KOPT-K1 (cell line): Measurements from ENCODE around the gene NTM.

Experiments used
- H3K27ac ChIP-seq: fragments of 200-600 bp; sonication (generic); 2 replicates; pipeline ENCODE4 v1.5.1; 2016; ENCODE audit warnings: antibody characterized with exemption, mild to moderate bottlenecking, low read depth, low read length; ENCODE audit not compliant: poor library complexity, severe bottlenecking
- H3K36me3 ChIP-seq: fragments of 200-600 bp; sonication (generic); 2 replicates; pipeline ENCODE4 v1.5.1; 2017; ENCODE audit warnings: antibody characterized with exemption, mild to moderate bottlenecking, low read length, moderate library complexity; ENCODE audit not compliant: insufficient read depth
- H3K9me3 ChIP-seq: fragments of 200-600 bp; sonication (generic); 2 replicates; pipeline ENCODE4 v1.5.1; 2017; ENCODE audit warnings: antibody characterized with exemption, low read length, mild to moderate bottlenecking; ENCODE audit not compliant: insufficient read depth, poor library complexity, severe bottlenecking

The NTM gene

DNA sequence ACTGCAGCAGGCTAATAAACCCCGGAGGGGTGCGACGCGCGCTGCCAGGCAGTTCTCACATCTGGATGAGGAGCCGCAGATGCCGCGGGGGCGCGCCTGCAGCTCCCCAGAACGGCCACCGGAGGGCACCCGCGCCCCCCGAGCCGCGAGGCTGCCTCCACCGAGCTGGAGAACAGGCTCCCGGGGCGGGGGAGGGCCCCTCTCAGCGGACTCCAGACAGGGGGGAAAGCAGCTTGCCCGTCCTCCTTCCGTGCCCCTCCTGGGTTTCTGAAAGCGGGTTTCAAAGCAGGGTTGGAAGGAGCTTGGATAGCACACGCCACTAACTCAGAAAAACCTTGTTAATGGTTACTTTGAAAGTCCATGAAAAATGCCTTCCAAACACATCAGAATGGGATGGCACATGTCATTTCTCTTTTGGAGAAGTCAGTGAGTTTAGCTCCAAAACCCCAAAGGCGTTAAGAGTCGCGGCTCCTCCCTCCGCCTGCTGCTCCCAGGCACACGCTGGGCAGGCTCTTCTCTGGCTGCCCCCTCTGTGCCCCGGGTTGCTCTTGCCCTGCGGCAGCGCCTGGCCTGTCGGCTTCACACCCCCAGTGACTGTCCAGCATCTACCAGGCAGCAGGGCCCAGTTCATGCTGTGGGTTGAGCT, 317.8 kb downstream of the NTM start:
- Histone ChIP-seq H3K27ac (no peak overlapping the region), H3K9me3 (no peaks in the 10 kb centered on the region), H3K36me3 (no peaks in the 10 kb centered on the region)

DNA sequence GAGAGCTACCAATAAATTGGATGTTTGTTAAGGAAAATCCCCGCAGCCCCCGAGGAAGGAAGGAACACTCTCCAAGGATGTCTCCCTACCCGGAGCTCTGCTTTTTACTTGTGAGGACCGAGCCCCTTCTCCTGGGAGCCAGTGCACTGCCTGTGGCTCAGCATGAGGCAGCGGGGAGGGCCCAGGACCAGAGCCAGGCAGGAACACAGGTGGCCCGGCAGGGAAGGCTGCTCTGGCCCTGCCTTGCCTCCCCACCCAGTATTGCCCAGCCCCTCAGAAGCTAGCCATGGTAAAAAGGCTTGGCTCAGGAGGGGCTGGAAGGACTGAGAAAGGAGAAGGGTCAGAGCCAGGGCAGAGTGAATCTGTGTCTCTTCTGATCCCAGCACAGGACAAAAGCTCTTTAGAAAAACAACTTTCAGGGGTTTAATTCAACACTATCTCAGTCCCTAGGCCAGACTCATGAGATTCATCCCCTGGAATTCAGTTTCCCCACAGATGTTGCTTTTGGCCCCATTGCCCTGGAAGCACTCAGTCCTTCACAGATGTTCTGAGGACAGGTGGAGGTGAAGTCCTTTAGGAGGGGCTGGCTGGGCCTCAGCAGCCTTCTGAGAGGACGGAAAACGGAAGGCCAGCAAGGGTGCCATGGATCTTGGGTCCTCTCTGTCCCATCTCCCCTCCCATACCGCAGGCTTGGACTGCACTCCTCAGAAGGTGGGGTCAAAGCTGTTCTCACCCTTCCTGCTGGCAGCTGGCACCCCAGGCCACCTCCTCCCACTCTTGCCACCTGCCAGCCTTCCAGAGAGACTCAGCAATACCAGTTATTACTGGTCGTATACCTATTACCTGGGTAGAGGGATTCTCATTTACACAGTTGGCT, 318.9 kb downstream of the NTM start:
- H3K9me3 ChIP-seq, result no peaks in the 10 kb centered on the region
- no peak overlapping the region for H3K27ac ChIP-seq
- no peaks in the 10 kb centered on the region for H3K36me3 ChIP-seq

DNA sequence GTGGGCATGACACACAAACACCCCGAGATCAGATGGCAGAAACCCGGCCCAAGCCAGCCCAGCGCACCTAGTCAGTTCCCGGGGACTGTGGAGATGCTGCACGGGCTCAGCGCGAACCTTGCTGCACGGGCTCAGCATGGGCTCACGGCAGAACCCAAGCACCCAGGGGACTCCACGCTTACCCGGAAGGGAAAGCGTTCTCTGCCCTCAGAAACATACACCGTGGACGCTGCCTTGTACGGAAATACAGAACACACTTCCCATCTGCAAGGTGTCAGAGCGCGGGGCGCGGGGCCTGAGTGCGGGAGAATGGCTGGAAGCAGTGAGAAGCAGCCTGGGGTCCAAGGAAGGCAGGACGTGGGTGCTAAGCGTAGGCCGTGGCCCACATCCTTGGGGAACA, 319.9 kb downstream of the NTM start:
- Histone ChIP-seq H3K27ac (no peak overlapping the region), H3K9me3 (no peaks in the 10 kb centered on the region), H3K36me3 (no peaks in the 10 kb centered on the region)

DNA sequence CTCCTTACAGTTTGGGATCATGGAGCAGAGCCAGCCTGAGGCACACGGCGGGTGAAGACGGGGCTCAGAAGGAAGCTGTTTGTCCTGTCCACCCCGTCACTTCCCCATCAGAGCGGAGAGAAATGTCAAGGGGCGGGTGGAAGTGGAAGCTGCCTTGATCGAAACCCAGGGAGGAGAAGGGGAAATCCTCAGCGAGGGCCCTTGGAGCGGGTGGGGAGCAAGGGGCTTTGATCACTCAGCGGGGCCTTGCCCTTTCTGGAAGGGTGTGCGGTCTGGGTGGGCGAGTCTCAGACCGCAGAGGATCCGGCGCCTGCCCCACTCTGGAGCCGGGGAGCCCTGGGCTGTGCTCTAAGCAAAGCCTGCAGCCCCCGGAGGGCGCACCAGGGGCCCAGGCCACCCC, 320.4 kb downstream of the NTM start:
- H3K27ac ChIP-seq, result no peak overlapping the region
- no peaks in the 10 kb centered on the region for H3K36me3 ChIP-seq
- no peaks in the 10 kb centered on the region for H3K9me3 ChIP-seq

DNA sequence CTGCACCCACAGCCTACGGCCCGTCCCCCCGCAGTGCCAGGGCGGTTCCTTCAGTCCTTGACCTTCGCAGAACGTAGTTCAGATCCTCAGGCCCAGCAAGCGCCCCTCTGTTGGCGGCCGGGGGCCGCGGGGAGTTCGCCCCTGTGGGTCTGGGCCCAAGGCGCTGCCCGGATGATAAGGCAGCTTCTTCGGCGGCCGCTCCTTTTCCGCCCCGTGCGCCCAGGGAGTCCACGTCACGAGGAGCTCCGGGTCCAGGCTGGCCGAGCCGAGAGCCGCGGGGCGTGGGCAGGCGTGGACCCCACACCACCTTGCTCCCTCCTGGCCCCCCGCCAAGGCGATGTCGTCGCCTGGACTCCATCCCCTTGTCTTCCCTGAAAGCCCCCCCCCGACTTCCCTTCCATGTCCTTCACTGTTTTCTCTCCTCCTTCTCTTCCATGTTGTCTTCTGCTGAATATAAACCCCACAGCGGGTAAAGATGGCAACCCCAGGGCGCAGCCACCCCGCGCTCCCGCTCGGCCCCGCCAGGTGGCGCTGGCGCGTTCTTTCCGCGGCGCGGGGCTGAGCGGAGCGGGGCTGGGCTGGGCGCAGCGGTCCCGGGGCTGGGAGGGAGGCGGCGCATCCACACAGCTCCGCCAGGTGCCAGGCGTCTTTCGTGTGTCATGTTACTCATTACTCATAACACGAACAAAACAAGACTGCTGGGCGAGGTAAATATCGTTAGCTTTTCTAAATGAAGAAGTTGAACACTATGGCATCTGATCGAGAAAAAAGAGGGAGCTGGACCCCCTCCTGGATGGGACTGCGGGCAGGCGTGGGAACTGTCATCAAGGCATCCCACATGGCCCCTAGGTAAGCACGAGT, 321.0 kb downstream of the NTM start:
- no peaks in the 10 kb centered on the region for H3K9me3 ChIP-seq
- no peak overlapping the region for H3K27ac ChIP-seq
- no peaks in the 10 kb centered on the region for H3K36me3 ChIP-seq

DNA sequence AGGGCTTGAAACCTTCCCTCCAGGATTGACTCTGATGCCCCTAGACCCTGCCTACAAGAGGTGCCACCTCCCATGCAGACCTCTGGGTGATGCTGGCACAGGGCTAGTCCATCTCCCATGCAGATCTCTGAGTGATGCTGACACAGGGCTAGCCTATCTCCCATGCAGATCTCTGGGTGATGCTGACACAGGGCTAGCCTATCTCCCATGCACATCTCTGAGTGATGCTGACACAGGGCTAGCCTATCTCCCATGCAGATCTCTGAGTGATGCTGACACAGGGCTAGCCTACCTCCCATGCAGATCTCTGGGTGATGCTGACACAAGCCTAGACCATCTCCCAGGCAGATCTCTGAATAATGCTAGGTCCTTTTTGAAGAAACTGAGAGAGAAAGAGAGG, 321.7 kb downstream of the NTM start:
- Histone ChIP-seq H3K27ac (no peak overlapping the region), H3K36me3 (no peaks in the 10 kb centered on the region), H3K9me3 (no peaks in the 10 kb centered on the region)

DNA sequence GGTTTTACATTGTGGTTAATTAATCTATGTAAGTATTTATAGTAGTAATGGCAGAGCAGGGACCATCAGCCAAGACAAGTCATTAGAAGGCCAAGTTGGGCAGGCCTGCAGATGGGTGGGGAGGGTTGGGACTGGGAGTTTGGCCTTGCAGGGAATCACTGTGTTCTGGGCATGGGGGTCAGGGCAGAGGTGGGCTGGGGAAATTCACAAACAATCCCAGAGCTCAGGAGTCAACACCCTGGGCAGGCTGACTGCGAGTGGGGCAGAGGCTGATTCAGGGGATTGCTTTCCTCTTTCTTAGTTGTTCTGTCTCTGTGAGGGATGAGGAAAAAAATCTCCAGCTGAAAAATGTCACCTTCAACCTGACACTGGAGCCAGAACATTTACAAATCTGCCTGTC, 322.5 kb downstream of the NTM start:
- Histone ChIP-seq H3K9me3 (no peaks in the 10 kb centered on the region), H3K36me3 (no peaks in the 10 kb centered on the region), H3K27ac (no peak overlapping the region)

DNA sequence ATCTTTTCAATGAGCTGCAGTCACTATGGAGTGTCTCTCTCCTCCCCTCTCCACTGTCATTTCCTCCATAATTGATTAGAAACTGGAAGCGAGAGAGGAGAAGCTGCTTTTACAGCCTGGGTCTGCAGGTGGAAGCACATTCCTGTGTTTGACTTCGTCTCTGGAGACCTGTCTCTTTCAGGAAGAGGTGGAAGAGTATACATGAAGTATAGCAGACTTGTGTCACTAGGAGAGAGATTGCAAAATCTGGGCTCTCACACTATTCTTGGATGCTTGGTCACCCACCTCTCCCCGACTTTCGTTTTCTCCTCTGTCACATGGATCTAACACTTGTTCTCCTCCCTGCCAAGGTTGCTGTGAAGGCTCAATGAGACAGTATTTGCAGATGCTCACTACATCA, 323.3 kb downstream of the NTM start:
- H3K9me3 ChIP-seq, result no peaks in the 10 kb centered on the region
- H3K27ac ChIP-seq, result no peak overlapping the region
- H3K36me3 ChIP-seq, result no peaks in the 10 kb centered on the region

DNA sequence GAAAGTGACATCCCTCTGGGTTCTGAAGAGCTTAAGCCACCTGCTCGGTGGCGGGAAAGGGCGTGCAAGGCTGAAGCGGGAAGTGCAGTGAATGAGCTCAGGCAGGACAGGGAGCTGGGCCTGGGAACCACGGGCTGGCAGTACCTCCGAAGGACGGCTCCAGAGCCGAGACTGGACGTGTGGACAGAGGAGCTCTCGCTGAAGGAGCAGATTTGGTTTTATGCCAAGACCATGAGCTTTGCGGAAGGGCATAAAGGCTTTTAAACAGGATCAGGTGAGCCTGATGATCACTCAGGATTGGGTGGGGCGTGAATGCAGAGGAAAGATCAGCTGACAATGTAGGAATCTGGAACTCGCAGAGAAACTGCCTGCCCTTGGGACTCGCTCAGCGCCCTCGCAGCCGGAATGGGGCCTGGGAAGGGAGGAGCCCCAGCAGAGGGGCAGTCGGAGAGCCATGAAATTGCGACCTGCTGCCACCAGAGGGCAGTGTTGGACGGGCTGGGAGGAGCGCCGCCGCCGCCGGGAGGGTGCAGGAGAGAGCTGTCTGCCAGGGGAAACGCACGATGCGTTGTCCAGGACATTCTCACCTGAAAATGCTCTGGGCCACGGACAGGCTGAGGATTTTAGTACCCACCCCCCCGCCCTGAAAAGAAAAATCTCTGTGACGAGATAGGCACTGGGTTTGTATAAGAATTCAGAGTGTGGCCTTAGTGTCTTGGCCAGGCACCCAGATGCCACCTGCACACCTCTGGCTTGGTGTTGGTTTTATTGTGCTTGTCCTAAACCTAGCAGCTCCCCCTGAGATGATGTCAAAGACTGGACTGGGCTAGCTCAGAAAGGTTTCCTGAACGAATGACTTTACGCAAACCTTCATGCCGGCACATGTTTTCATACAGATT, 324.4 kb downstream of the NTM start:
- H3K9me3 ChIP-seq, result no peaks in the 10 kb centered on the region
- no peak overlapping the region for H3K27ac ChIP-seq

DNA sequence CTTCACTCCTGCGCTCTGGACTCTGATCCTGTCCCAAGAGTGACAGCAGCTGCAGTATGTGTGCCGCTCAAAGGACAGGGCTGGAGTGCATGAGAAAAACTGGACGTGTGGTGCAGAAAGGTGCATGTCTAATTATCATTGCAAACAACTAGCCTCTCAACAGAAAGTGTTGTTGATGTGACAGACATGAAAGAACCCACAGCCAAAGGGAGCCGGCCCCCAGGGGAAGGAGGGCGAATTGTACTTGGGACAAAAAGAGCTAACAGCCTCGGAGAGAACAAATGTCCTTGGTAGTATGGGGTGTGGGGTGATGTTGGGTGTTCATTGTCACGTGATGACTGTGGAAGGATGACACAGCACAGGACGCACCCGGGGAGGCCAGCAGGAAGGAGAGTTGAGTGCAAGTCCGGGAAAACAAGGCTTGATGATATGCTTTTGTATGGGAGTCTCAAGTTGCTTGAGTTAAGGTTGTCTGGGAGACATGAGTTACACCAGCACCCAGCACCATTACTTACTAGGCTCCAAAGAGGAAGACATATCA, 325.5 kb downstream of the NTM start:
- Histone ChIP-seq H3K27ac (no peak overlapping the region), H3K36me3 (no peaks in the 10 kb centered on the region), H3K9me3 (no peaks in the 10 kb centered on the region)

More for the DNA sequence above, 324.4 kb downstream of the NTM start:
- no peaks in the 10 kb centered on the region for H3K36me3 ChIP-seq

DNA sequence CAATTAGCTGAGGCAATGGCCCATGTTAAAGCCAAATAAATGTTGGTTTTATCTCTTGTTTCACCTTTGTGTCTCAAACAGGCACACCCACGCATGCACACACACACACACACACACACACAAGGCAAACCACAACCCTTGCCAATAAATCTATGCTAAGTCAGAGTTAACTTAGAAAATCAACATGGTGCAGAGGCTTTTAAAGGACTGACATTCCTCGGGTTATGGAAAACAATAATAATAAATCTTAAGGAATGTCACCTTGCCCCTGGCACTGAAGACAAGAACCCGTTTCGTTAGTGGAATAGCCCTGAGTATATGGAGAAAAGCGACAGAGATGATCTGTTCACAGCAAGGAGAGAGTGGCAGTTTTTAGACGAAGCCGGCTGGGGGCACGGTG, 326.3 kb downstream of the NTM start:
- Histone ChIP-seq H3K27ac (no peak overlapping the region), H3K36me3 (no peaks in the 10 kb centered on the region), H3K9me3 (no peaks in the 10 kb centered on the region)

DNA sequence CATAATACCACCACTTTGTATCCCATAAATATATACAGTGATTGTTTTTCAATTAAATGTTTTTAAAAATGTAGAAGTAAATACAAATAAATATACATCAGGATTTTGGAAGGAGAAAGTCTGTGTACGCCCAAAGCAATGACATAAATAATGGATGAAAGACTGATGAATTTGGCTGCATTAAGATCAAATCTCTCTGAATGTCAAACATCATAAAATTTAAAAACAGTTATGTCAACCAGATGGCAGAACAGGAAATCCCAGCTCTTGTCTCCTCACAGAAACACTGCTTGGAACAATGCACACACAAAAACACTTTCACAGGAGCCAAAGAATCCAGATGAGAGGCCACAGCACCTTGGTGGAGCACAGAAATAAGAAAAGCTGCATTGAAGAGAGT, 332.9 kb downstream of the NTM start:
- Histone ChIP-seq H3K27ac (no peak overlapping the region), H3K36me3 (no peaks in the 10 kb centered on the region), H3K9me3 (peaks cover 13% of the 10 kb centered on the region)

DNA sequence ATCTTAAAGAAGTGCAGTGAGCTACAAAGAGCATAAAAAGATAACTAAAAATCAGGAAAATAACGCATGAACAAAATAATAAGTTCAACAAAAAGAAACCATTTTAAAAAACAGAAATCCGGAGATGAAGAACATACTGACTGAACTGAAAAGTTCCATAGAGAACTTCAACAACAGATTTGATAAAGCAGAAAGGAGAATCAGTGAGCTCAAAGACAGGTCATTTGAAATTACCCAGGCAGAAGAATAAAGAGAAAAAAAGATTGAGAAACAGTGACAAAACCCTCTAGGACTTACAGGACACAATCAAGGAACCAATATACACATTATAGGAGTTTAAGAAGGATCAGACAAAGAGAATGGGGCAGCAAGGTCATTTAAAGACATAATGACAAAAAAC, 334.3 kb downstream of the NTM start:
- H3K9me3 ChIP-seq, result peaks cover 13% of the 10 kb centered on the region
- no peaks in the 10 kb centered on the region for H3K36me3 ChIP-seq
- H3K27ac ChIP-seq, result no peak overlapping the region

DNA sequence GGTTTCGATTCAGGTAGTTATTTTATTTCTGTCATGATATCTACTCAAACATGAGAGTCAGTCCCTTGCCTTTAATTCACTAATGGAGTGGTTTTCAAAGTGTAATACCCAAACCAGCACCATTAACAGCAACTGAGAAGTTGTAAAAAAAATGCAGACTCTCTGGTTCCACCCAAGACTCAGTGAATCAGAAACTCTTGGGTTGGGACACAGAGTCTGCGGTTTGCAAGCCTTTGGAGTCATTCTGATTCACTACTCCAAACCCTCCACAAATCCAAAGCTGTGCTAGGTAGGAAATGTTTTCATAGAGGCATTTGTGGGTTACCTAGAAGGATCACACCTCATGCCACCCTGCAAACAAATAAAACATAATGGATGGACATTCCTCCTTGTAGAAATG, 340.1 kb downstream of the NTM start:
- no peak overlapping the region for H3K27ac ChIP-seq
- H3K9me3 ChIP-seq, result no peaks in the 10 kb centered on the region
- no peaks in the 10 kb centered on the region for H3K36me3 ChIP-seq
